GM21576 (cell line): ENCODE measurements around the gene MAMDC2.

Source experiments
- ATAC-seq: cut with Tn5 transposase; IDR thresholded peaks from one replicate; pipeline ENCODE4 v1.9.1; 2021; ENCODE audit warnings: mild to moderate bottlenecking, moderate library complexity; ENCODE audit not compliant: unreplicated experiment

Gene MAMDC2

GRCh38 chr9:70101265-70101664 is 57.6 kb downstream of the MAMDC2 start:
- no peak for ATAC-seq

- no peak for ATAC-seq
Measured at GRCh38 chr9:70105147-70105546, 61.5 kb downstream of the MAMDC2 start.

GRCh38 chr9:70106571-70106970 is 62.9 kb downstream of the MAMDC2 start:
- no peak for ATAC-seq

- no peak for ATAC-seq
Measured at GRCh38 chr9:70107558-70107957, 63.9 kb downstream of the MAMDC2 start.

GRCh38 chr9:70108181-70108580 is 64.5 kb downstream of the MAMDC2 start:
- no peak for ATAC-seq

- ATAC-seq = no peak
Measured at GRCh38 chr9:70110194-70111041, 66.8 kb downstream of the MAMDC2 start.

DNA sequence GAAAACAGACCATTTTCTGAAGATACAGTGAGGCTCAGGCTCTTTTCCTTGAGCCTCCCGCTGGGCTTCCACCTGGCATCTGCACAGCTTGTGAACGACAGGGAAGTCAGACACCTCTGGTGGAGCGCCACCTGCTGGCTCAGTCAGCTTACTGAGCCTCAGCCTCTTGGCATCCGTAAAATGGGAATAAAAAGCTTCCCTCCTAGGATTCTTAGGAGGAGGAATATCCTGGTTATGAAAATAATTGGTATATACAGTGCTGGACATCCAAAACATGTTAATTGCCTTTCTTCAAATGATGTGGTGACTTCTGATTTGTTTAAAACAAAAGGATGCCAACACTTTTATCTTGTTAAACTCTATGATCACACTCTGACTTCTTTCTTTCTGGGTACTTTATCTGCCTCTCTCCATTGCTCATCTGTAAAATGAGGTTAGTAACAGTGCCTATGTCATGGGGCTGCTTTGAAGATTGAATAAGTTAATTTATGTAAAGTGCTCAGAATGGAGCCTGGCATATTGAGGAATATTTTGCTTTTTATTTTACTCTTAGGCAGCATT is 67.5 kb downstream of the MAMDC2 start:
- ATAC-seq = peak; percentile 71

GRCh38 chr9:70111641-70112236 is 68.1 kb downstream of the MAMDC2 start:
- ATAC-seq = no peak

DNA sequence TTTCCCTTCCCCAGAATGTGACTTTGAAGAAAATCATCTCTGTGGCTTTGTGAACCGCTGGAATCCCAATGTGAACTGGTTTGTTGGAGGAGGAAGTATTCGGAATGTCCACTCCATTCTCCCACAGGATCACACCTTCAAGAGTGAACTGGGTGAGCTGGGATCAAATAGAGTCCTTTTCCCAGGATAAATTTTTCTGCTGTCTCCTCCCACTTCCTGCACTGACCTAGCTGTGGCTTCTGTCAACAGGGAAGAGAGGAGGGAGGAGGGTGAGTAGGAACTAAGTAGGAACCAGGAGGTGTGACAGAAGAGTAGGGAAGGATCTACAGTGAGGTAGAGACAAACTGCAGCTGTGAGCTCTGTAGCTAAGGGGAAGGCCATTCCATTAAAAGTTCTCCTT is 69.3 kb downstream of the MAMDC2 start:
- no peak for ATAC-seq

GRCh38 chr9:70113403-70114022 is 69.9 kb downstream of the MAMDC2 start:
- no peak for ATAC-seq

DNA sequence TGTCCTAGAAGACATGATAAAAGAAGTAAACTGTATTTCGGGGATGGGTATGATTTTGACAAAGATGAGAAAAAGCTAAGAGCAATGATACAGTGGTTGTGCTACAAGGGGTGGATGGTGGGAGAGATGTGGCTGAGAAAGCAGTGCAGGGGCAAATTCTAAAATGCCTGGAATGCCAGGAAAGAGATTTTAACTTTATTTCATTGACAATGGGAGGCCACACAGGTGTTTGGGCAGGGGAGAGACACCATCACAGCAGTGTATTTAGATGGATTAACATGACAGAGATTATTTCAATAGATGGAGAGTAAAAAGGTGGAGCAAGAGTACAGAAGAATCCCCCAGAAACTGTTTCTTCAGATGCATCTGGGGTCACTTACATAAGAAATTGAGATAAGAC is 71.2 kb downstream of the MAMDC2 start:
- ATAC-seq = no peak

- ATAC-seq = no peak
Measured at GRCh38 chr9:70117835-70118319, 74.2 kb downstream of the MAMDC2 start.

DNA sequence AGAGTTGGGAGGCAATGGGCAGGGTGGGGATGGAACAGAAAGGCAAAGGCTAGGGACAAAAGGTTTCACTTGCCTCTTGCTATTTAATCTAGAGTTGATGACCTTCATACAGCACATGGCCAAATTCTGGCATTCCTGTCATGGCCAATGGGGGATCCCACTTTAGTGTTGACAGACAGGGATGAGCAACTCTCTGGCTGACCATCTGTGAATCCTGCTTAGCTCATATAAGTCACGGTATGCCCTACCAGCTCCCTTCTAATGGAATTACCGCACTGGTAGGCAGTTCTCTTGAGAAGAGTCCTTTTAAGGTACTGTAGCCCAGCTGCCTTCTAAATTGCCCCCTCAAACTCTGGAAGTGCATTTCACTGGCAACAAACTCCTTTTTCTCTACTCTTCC is 76.1 kb downstream of the MAMDC2 start:
- no peak for ATAC-seq

GRCh38 chr9:70120834-70121510 is 77.3 kb downstream of the MAMDC2 start:
- ATAC-seq = no peak

DNA sequence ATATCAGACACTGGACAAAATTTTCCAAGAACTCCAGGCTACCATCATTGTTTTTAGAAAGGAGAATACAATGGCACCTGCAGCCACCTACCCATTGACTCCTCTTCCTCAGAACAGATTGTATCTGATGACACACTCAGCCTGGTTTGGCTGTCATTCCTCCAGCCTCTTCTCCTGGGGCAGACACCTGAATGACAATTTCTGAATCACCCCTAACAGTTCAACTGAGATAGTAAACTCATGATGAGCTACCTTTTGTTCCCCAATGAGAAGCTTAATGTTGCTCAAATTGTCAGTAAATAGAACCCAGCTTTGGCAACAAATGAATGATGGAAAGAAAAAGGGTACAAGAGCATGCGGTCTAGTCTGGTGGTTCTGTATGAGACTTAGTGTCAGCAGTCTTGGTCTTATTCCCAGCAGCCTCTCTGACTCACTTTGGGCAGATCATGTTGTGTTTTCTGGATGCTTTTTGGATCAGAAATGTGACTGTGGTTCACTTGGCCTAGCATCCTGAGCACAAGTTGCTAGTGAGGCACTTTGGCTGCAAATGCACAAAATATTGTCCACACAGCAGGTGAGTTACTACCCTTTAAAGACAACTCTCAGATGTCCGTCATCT is 78.3 kb downstream of the MAMDC2 start:
- ATAC-seq = no peak

DNA sequence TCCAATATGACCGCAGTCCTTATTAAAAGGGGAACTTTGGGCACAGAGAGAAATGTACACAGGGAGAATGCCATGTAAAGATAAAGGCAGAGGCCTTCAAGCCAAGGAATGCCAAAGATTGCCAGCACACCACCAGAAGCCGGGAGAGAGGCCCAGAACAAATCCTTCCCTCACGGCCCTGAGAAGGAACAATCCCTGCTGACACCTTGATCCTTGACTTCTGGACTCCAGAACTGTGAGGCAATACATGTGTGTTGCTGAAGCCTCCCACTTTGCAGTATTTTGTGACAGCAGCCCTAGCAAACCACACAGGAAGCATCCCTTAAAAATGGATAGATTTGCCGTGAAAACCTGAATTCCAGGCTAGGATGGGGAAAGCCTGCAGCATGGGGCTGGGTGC is 80.0 kb downstream of the MAMDC2 start:
- ATAC-seq = no peak

DNA sequence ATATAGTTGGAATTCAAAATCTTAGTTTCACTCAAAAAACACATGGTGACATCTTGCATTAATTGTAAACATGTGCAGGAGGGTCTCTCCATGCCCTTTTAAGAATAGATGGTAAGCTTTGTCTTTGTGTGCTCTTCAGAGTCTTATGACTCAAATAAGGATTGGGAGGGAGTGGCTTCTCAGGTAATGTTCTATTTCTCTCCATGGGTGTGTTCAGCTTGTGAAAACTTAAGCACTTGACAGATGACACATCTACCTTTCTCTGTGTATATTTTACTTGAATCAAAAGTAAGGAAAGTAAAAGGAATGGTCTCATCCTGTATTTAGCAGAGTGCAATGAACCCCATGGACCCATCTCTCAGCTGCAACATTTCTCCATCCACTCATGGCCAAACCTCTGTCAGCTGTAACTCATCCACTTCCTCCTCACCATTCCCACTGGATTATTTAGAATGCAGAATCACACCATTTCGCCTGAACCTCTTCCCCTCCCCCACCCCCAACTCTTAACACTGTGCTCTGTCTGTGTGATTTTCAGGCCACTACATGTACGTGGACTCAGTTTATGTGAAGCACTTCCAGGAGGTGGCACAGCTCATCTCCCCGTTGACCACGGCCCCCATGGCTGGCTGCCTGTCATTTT is 82.1 kb downstream of the MAMDC2 start:
- ATAC-seq = no peak

- no peak for ATAC-seq
Measured at GRCh38 chr9:70127036-70127435, 83.4 kb downstream of the MAMDC2 start.

GRCh38 chr9:70127540-70128416 is 84.1 kb downstream of the MAMDC2 start:
- no peak for ATAC-seq
